NCI-H748 (cell line): ENCODE data around the gene CPZ.
"Not testable (repeated sequence)": the region's sequence is repeated elsewhere in the genome, so short reads cannot be mapped to it uniquely, and the experiment has no call there.

ENCODE experiments used
- DNase-seq: peaks from one replicate; lab custom pipeline; 2025; ENCODE audit not compliant: unreplicated experiment; lab: John Stamatoyannopoulos, UW

Gene CPZ

GRCh38 chr4:8556341-8557150 lies 36.0 kb upstream of the CPZ start:
- no peak for DNase-seq

- no peak for DNase-seq
Observed at GRCh38 chr4:8557151-8558076, 35.2 kb upstream of the CPZ start.

GRCh38 chr4:8558080-8558960 lies 34.2 kb upstream of the CPZ start:
- DNase-seq = no peak

DNA sequence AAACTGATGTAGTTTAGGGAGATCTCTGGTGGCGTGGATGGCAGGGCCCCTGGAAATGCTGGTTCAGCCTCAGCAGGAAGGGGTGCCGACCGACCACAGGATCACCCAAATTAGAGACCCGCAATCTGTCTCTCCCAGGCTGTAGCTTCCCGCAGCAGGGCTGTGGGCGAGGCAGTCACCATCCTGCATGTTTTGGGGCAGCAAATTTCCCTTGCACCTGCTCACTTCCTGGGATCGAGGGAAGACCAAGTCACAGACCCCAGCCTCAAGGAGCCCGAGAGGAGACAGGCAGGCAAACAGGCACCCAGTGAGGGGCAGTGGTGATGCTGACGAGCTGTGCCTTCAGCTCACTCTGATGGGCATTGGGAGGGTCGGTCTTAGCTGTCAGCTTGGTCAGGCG lies 33.6 kb upstream of the CPZ start:
- no peak for DNase-seq

DNA sequence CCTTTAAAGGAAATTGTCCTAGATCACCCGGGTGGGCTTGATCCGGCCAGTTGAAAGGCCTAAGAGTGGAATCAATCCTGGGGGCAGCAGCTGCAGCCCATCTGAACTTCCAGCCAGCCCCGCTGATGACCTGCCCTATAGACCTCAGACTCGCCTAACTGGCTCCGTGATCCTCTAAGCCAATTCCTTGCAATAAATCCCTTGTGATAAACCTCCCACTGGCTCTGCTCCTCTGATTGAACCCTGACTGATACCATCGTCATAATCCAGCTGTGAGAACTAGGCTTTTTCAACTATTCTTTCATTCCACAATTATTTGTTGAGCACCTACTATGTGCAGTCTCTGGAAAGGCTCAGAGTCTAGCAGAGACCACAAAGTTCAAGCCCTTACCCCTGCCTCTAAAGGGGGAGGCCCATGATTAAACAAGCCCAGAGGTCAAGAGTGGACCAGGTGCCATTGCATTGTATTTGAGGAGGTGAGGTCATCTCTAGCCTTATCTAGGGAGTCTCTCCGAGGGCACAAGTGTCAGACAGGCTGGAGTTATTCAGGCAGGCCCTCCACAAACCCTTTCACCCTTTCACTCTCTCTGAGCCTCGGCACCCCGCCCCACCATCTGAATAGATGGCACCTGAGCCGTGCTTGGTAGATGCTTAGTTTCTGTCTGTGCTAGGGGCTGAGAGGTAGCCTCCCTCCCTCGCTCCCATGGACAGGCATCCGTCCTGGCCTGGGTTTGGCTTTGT lies 32.9 kb upstream of the CPZ start:
- no peak for DNase-seq

- DNase-seq = no peak
Observed at GRCh38 chr4:8560265-8561047, 32.1 kb upstream of the CPZ start.

DNA sequence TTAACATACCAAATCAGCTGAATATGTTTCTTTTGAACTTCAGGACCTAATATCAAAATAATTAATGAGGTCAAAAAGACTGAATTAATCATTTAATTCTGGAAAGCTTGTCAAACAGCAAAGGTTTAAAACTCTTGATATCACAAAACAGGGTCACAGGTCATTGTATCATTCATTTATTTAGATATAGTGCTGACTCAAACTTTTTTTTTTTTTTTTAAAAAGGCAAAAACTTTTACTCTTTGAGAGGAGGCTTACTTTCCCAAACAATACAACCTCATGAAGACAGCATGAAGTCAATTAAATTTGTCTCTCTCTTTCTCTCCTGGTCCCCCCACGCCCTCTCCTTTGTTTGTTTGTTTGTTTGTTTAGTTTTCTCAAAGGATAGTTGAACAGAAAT lies 28.0 kb upstream of the CPZ start:
- DNase-seq = no peak

DNA sequence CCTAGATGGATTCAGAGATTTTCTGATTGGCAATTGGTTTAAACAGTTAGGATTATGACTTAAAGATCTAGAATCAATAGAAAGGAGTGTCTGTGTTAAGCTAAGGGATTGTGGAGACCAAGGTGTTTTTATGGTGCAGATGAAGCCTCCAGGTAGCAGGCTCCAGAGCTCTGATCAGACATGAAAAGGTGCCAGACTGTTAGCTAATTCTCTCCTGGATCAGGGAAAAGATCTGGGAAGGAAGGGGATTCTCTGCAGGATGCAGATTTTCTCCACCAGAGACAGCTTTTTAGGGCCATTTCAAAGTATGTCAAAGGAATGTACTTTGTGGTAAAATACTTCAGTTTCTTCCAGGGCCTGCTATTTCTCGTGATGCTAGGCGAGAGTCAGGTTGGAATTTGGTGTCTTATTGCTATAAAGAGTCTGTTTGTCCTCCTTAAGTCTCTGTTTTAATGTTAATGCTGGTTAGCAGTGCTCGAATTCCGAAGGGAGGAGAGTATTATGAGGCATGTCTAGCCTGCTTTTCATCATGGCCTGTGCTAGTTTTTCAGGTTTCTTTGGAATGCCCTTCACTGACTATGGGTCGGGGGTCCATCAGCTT lies 24.4 kb upstream of the CPZ start:
- DNase-seq = no peak

DNA sequence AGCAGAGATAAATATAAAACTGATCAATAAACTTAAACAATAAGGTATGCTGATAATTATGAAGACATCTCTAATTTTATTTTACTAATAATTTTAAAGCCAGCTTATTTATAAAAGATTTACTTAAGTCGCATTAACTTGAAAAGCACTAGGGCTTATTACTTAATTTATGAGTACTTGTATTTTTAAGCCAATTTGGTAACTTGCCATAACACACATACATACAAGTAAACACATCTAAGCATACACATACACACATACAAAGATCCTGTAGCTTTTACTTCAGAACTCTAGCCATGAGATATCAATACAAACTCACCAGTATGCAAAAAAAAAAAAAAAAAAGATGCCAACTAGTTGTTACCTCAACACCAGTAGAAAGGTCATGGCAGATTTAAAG lies 22.4 kb upstream of the CPZ start:
- DNase-seq = no peak

- DNase-seq = no peak
Observed at GRCh38 chr4:8571702-8572685, 20.6 kb upstream of the CPZ start.

DNA sequence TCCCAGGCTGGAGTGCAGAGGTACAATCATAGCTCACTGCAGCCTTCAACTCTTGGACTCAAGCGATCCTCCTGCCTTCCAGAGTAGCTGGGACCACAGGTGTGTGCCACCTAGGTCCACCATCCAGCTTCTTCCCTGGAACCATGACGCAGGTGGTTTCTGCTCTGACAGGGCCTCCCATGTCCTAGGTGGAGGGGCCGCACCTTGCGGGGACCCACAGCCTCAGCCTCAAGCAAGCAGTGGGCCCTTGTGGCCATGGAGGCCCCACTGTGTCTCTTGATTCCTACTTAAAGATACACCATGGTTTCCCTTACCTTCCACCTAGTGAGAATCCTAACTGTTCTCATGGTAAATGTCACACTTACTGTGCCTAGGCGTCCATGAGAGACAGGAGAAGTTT lies 19.3 kb upstream of the CPZ start:
- no peak for DNase-seq

GRCh38 chr4:8574796-8575370 lies 17.7 kb upstream of the CPZ start:
- no peak for DNase-seq

DNA sequence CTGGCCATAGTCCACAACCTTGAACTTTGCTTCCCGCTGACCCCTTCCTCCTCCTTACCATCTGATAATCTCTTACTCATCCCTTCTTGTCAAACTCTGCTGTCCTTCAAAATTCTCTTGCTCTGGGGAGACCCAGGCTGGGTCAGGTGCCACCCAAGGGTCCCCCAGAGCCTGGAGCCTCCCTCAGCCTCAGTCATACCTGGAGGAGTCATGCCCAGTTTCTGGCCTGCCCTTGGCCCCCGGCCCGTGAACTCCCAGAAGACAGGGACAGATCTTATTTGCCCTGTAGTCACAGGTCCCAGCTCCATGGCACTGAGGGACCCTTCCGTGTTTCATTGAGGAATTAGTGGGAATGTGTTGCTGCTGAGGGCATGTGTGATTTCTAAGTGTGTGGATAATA lies 17.1 kb upstream of the CPZ start:
- no peak for DNase-seq

GRCh38 chr4:8576591-8576990 lies 16.0 kb upstream of the CPZ start:
- not testable (repeated sequence) for DNase-seq

DNA sequence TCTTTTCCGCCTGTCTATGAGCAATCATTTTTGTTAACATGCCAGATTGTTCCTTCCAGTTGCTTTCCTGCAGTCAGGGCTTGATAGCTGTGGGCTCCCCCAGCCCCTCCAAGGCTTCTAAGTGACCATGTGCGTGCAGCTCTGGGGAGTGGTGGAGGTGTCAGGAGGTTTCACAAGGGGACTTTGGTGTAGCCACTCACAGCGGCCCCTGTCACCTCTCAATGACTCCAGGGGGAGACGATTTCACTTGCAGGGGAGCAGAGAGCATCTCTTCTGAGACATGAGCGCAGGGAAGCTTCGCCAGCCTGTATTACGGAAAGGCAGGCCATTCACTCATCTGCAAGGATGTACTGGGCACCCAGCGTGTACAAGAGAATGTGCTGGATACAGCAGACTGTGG lies 15.5 kb upstream of the CPZ start:
- no peak for DNase-seq

- no peak for DNase-seq
Observed at GRCh38 chr4:8577972-8578371, 14.6 kb upstream of the CPZ start.

GRCh38 chr4:8578717-8579116 lies 13.8 kb upstream of the CPZ start:
- no peak for DNase-seq
